H1 (cell line): Measurements from ENCODE around the gene TNS3. TPM values are rescaled to one million over a fixed set of nuclear protein-coding genes. Genes with fewer than 3 reads are reported as not detected.

Experiments
- CTCF ChIA-PET: fragments of 300-600 bp; sonication (Branson Sonifier 250); formaldehyde crosslinking; loops from one replicate; lab custom pipeline; 2021; ENCODE audit not compliant: partially characterized antibody; lab: Charles Lee
- POLR2A ChIA-PET: fragments of 300-600 bp; sonication (Branson Sonifier 250); formaldehyde crosslinking; loops from one replicate; lab custom pipeline; 2021; ENCODE audit warnings: inconsistent platforms; ENCODE audit not compliant: partially characterized antibody; lab: Charles Lee
- DNase-seq, 2 experiments: peaks; one replicate each; pipeline versions ENCODE4 v3.0.0 to v3.0.0-alpha.2; 2010 to 2022; ENCODE audit warnings: low spot score in 2 of 2, low read depth in 1 of 2, mixed read lengths in 1 of 2
- FAIRE-seq: peaks from 2 replicates; lab custom pipeline; 2011; peaks lifted over from hg19 to GRCh38; lab: Jason Lieb, UNC
- H2AFZ ChIP-seq: 2 replicates; pipeline ENCODE4 v1.8.1; 2012; ENCODE audit warnings: low read length, inconsistent platforms
- H2AK5ac ChIP-seq: 2 replicates; pipeline ENCODE4 v1.6.1; 2013; ENCODE audit warnings: low read depth, low read length
- H2BK120ac ChIP-seq: replicated peaks from 2 replicates; pipeline ENCODE3; 2013; ENCODE audit warnings: low read depth, low read length, inconsistent platforms
- H2BK12ac ChIP-seq: 2 replicates; pipeline ENCODE4 v1.6.1; 2013; ENCODE audit warnings: low read depth, low read length
- H2BK15ac ChIP-seq: 2 replicates; pipeline ENCODE4 v1.6.1; 2013; ENCODE audit warnings: low read length
- H2BK20ac ChIP-seq: 2 replicates; pipeline ENCODE4 v1.6.1; 2013; ENCODE audit warnings: low read length
- H2BK5ac ChIP-seq: 2 replicates; pipeline ENCODE4 v1.6.1; 2013; ENCODE audit warnings: low read depth, low read length
- H3K14ac ChIP-seq: 2 replicates; pipeline ENCODE4 v1.6.1; 2013; ENCODE audit warnings: inconsistent platforms; ENCODE audit not compliant: insufficient read length
- H3K18ac ChIP-seq: 2 replicates; pipeline ENCODE4 v1.6.1; 2013; ENCODE audit warnings: low read length; ENCODE audit errors: extremely low read depth
- H3K23ac ChIP-seq: 2 replicates; pipeline ENCODE4 v1.6.1; 2013; ENCODE audit warnings: inconsistent platforms; ENCODE audit not compliant: insufficient read length
- H3K23me2 ChIP-seq: 2 replicates; pipeline ENCODE4 v1.6.1; 2013; ENCODE audit warnings: low read depth, low read length
- H3K27ac ChIP-seq: 2 replicates; pipeline ENCODE4 v1.6.1; 2011; ENCODE audit warnings: low read depth, low read length, inconsistent platforms
- H3K27me3 ChIP-seq, 4 experiments: replicated peaks in 1 of 4; 1 replicate in 1 of 4; 2 replicates in 3 of 4; pipeline versions ENCODE4 v1.6.1 to v1.8.1; 2011 to 2013; ENCODE audit warnings: low read length in 3 of 4, mild to moderate bottlenecking in 3 of 4, inconsistent platforms in 2 of 4, mixed read lengths in 2 of 4, moderate library complexity in 1 of 4; ENCODE audit not compliant: control insufficient read depth in 3 of 4, insufficient read depth in 3 of 4; ENCODE audit errors: extremely low read depth in 1 of 4
- H3K36me3 ChIP-seq, 4 experiments: 2 replicates each; pipeline versions ENCODE4 v1.6.1 to v1.8.1; 2011 to 2013; ENCODE audit warnings: mild to moderate bottlenecking in 4 of 4, low read length in 3 of 4, moderate library complexity in 2 of 4, control low read depth in 1 of 4, inconsistent platforms in 1 of 4; ENCODE audit not compliant: insufficient read depth in 4 of 4, control insufficient read depth in 2 of 4
- H3K4ac ChIP-seq: replicated peaks from 2 replicates; pipeline ENCODE3; 2013; ENCODE audit warnings: low read length, low read depth, mixed read lengths, inconsistent platforms; ENCODE audit not compliant: insufficient read length
- H3K4me1 ChIP-seq, 4 experiments: replicated peaks in 1 of 4; 1 replicate in 1 of 4; 2 replicates in 3 of 4; pipeline versions ENCODE4 v1.6.1 to v1.8.1; 2011 to 2013; ENCODE audit warnings: low read length in 3 of 4, inconsistent platforms in 2 of 4, mixed read lengths in 1 of 4; ENCODE audit not compliant: insufficient read depth in 4 of 4, control insufficient read depth in 3 of 4
- H3K4me2 ChIP-seq, 2 experiments: 2 replicates each; pipeline versions ENCODE4 v1.6.1 to v1.8.1; 2011 to 2013; ENCODE audit warnings: low read depth in 2 of 2, low read length in 2 of 2, control low read depth in 1 of 2, inconsistent platforms in 1 of 2, mild to moderate bottlenecking in 1 of 2; ENCODE audit not compliant: insufficient read depth in 1 of 2
- H3K4me3 ChIP-seq, 4 experiments: fragments of 200-600, 300-600 bp in 1 of 4; sonication (generic), shearing (Covaris generic), sonication (Bioruptor Twin) in 1 of 4; 2 replicates each; pipeline versions ENCODE4 v1.5.1 to v1.8.1; 2011 to 2016; ENCODE audit warnings: low read length in 4 of 4, low read depth in 3 of 4, control low read depth in 2 of 4, inconsistent platforms in 2 of 4, mild to moderate bottlenecking in 2 of 4, mixed read lengths in 1 of 4, moderate library complexity in 1 of 4; ENCODE audit not compliant: insufficient read depth in 2 of 4; ENCODE audit errors: extremely low read depth in 1 of 4
- H3K56ac ChIP-seq: replicated peaks from 2 replicates; pipeline ENCODE3; 2013; ENCODE audit warnings: low read depth, mild to moderate bottlenecking, mixed read lengths, low read length, inconsistent platforms; ENCODE audit not compliant: insufficient read length
- H3K79me1 ChIP-seq: 2 replicates; pipeline ENCODE4 v1.6.1; 2013; ENCODE audit warnings: low read depth, low read length, control low read depth
- H3K79me2 ChIP-seq, 2 experiments: 2 replicates each; pipeline versions ENCODE4 v1.6.1 to v1.8.1; 2012 to 2013; ENCODE audit warnings: low read length in 2 of 2, mild to moderate bottlenecking in 2 of 2, inconsistent platforms in 1 of 2; ENCODE audit not compliant: insufficient read depth in 2 of 2, control insufficient read depth in 1 of 2
- H3K9ac ChIP-seq, 4 experiments: replicated peaks in 1 of 4; 1 replicate in 1 of 4; 2 replicates in 3 of 4; pipeline versions ENCODE4 v1.6.1 to v1.8.1; 2011 to 2013; ENCODE audit warnings: low read depth in 3 of 4, low read length in 3 of 4, control low read depth in 2 of 4, mild to moderate bottlenecking in 2 of 4, moderate library complexity in 2 of 4, inconsistent platforms in 1 of 4; ENCODE audit errors: extremely low read depth in 1 of 4
- H3K9me3 ChIP-seq, 2 experiments: 2 replicates each; pipeline versions ENCODE4 v1.6.1 to v1.8.1; 2012 to 2013; ENCODE audit warnings: mild to moderate bottlenecking in 2 of 2, moderate library complexity in 2 of 2, control low read depth in 1 of 2, inconsistent platforms in 1 of 2, low read depth in 1 of 2, low read length in 1 of 2, mixed read lengths in 1 of 2; ENCODE audit not compliant: insufficient read depth in 2 of 2
- H4K20me1 ChIP-seq, 2 experiments: replicated peaks in 1 of 2; 2 replicates each; pipeline versions ENCODE3 to v1.8.1; 2011 to 2013; ENCODE audit warnings: inconsistent platforms in 2 of 2, low read length in 2 of 2, mild to moderate bottlenecking in 1 of 2; ENCODE audit not compliant: insufficient read depth in 2 of 2, control insufficient read depth in 1 of 2
- H4K5ac ChIP-seq: 2 replicates; pipeline ENCODE4 v1.6.1; 2013; ENCODE audit warnings: low read length, low read depth, mixed read lengths, inconsistent platforms; ENCODE audit not compliant: insufficient read length
- H4K8ac ChIP-seq: 2 replicates; pipeline ENCODE4 v1.8.0; 2013; ENCODE audit warnings: mild to moderate bottlenecking, moderate library complexity, low read length, inconsistent platforms; ENCODE audit not compliant: insufficient read depth; ENCODE audit errors: extremely low read depth
- H4K91ac ChIP-seq: replicated peaks from 2 replicates; pipeline ENCODE3; 2013; ENCODE audit warnings: low read length, mixed read lengths, inconsistent platforms; ENCODE audit not compliant: insufficient read length
- KDM1A ChIP-seq: fragments of 200-600, 300-600 bp; sonication (generic); IDR thresholded peaks from 2 replicates; pipeline ENCODE4 v1.7.1; 2016; ENCODE audit warnings: mild to moderate bottlenecking, low read length, borderline replicate concordance
- RXRA ChIP-seq: IDR thresholded peaks from 2 replicates; pipeline ENCODE4 v1.6.1; 2011; ENCODE audit warnings: low read depth, mild to moderate bottlenecking, low read length, moderate library complexity; ENCODE audit not compliant: insufficient read depth
- SRF ChIP-seq: IDR thresholded peaks from 2 replicates; pipeline ENCODE4 v1.6.1; 2011; ENCODE audit warnings: mild to moderate bottlenecking, low read depth, low read length, moderate library complexity
- WGBS, 2 experiments: shearing (Covaris generic) in 1 of 2; methylation state at CpG; one replicate each; pipeline versions ENCODE4 v1.1.6 to v1.1.7; 2013 to 2015; ENCODE audit warnings: low lambda C conversion rate in 2 of 2, mixed read lengths in 2 of 2, inconsistent platforms in 1 of 2, low coverage in 1 of 2, missing lambda C conversion rate in 1 of 2; ENCODE audit not compliant: insufficient replicate concordance in 2 of 2, insufficient coverage in 1 of 2, insufficient read length in 1 of 2; ENCODE audit errors: extremely low coverage in 1 of 2, missing lambda C conversion rate in 1 of 2; 5-methylcytosine and 5-hydroxymethylcytosine counted together
- polyA plus RNA-seq, 7 experiments: library from polyadenylated mRNA; depleted of rRNA in 3 of 7; stranded (reverse) in 5 of 7; unstranded in 2 of 7; fragments of >200 nt in 5 of 7; fragments of 200-250 nt in 2 of 7; gene quantifications; 1 replicate in 5 of 7; 2 replicates in 1 of 7; 4 replicates in 1 of 7; pipeline versions ENCODE4 v1.2.1 to v1.2.3, GENCODE V29; 2011 to 2013; ENCODE audit warnings: missing spikeins in 2 of 7, mixed read lengths in 2 of 7
- total RNA-seq: library from RNA; stranded (reverse); fragmentation: NEBNext Ultra II Directional; extraction: Animal tissue kit (Norgen Biotek cat#: 25700); gene quantifications from 2 replicates; pipeline ENCODE4 v1.2.1, GENCODE V29; 2021

Gene TNS3
- total and polyA plus RNA-seq, 2 of the 8 experiments (the other 6 are each of a cell fraction or from before 2014, with no cell fraction given): 11.9 to 24.2 TPM

- no peaks in the 10 kb centered on the region for H3K79me1 ChIP-seq
- H2BK5ac ChIP-seq: peak overlapping the region; percentile 73
- no peak overlapping the region for H3K23ac ChIP-seq
- no peaks in the 10 kb centered on the region for H3K9me3 ChIP-seq
- no peak overlapping the region for H3K4ac ChIP-seq
- H3K27ac ChIP-seq: no peak overlapping the region
- no peak overlapping the region for H3K14ac ChIP-seq
- peak overlapping the region; percentile 67; the same call in 1 of the 2 replicates for H2BK20ac ChIP-seq
- peak overlapping the region in 1 of 4 experiments; percentile 16; a peak in 1 of 8 replicates for H3K4me3 ChIP-seq
- peak overlapping the region; percentile 56; the same call in 1 of the 2 replicates for H2AK5ac ChIP-seq
- no peaks in the 10 kb centered on the region for H4K20me1 ChIP-seq
- ChIA-PET POLR2A (interaction anchor here (0.7 to 1.1 kb wide), 2 partner anchors 14 to 17 kb away, joined by 3 read pairs; no protein-coding TSS in a partner anchor), CTCF (interaction anchor here (0.6 to 1.7 kb wide), 3 partner anchors 12 to 49 kb away, joined by 3 to 6 read pairs (median 5); no protein-coding TSS in a partner anchor)
- H2AFZ ChIP-seq: no peak overlapping the region
- no peak for TF ChIP-seq KDM1A
- TF ChIP-seq SRF: no peak
- no peak for TF ChIP-seq RXRA
- H3K79me2 ChIP-seq: no peaks in the 10 kb centered on the region
- peaks cover 10 to 23% (median 19%) of the 10 kb centered on the region in 4 experiments for H3K4me1 ChIP-seq
- DNase-seq (peak in 1 of 2 experiments; percentile 52), FAIRE-seq (no peak)
- no peak overlapping the region for H2BK120ac ChIP-seq
- peak overlapping the region; percentile 16 to 32; a peak in 3 of 4 replicates for H3K4me2 ChIP-seq
- no peak overlapping the region for H2BK15ac ChIP-seq
- WGBS, 2 experiments: 59% methylated on average over 29 of the region's 29 CpGs; no CpG with 5 or more reads in 1 of the 2 experiments
- no peak overlapping the region for H4K8ac ChIP-seq
- H3K9ac ChIP-seq: no peak overlapping the region
- H2BK12ac ChIP-seq: peak overlapping the region; percentile 86; the same call in 1 of the 2 replicates
- H4K91ac ChIP-seq: peak overlapping the region; percentile 58
- no peak overlapping the region for H3K56ac ChIP-seq
- H3K36me3 ChIP-seq: peaks cover 0 to 3% (median 0%) of the 10 kb centered on the region in 4 experiments; a peak in 1 of 8 replicates
- no peak overlapping the region for H4K5ac ChIP-seq
- H3K27me3 ChIP-seq: no peaks in the 10 kb centered on the region
- 0 out of 2 replicates have a peak overlapping the region, but pooled peaks have one; percentile 33 for H3K18ac ChIP-seq
- H3K23me2 ChIP-seq: no peaks in the 10 kb centered on the region
Observed at GRCh38 chr7:47314728-47315607, 266.9 kb downstream of the TNS3 start.
